Muscle of leg (tissue), 11 donors: ENCODE measurements around the gene HPN. TPM values are rescaled to one million over a fixed set of nuclear protein-coding genes. Genes with fewer than 3 reads are reported as not detected.

Experiments used
- DNase-seq: peaks from one replicate; pipeline ENCODE4 v3.0.0; 2013
- H3K27ac ChIP-seq: one replicate; pipeline ENCODE4 v1.5.1; 2013; ENCODE audit warnings: mild to moderate bottlenecking, low read length, control low read depth
- H3K27me3 ChIP-seq: one replicate; pipeline ENCODE4 v1.6.1; 2013; ENCODE audit warnings: low read length; ENCODE audit not compliant: control insufficient read depth, insufficient read depth
- H3K36me3 ChIP-seq: one replicate; pipeline ENCODE4 v1.6.1; 2013; ENCODE audit warnings: low read length; ENCODE audit not compliant: control insufficient read depth, insufficient read depth
- H3K4me1 ChIP-seq: one replicate; pipeline ENCODE4 v1.6.1; 2013; ENCODE audit warnings: low read length; ENCODE audit not compliant: control insufficient read depth, insufficient read depth
- H3K4me3 ChIP-seq: one replicate; pipeline ENCODE4 v1.5.1; 2013; ENCODE audit warnings: low read length, control low read depth
- H3K9me3 ChIP-seq: replicated peaks from 2 replicates; pipeline ENCODE4 v1.6.1; 2013; ENCODE audit warnings: low read depth, low read length; ENCODE audit not compliant: control insufficient read depth
- WGBS: methylation state at CpG from one replicate; pipeline ENCODE4 v1.1.5; 2013; ENCODE audit warnings: missing lambda C conversion rate; ENCODE audit not compliant: insufficient coverage; 5-methylcytosine and 5-hydroxymethylcytosine counted together
- polyA plus RNA-seq, 8 donors: library from polyadenylated mRNA; unstranded; fragments of 120-200 nt; gene quantifications; one replicate each; pipeline versions ENCODE4 v1.2.1 to v1.2.3, GENCODE V29; 2013; ENCODE audit warnings: inconsistent platforms in 1 of 8, low replicate concordance in 1 of 8; ENCODE audit not compliant: insufficient read length in 8 of 8, insufficient read depth in 1 of 8
- total RNA-seq: library from RNA; stranded (reverse); fragments of 120-200 nt; gene quantifications from one replicate; pipeline ENCODE4 v1.2.4, GENCODE V29; 2013

The HPN gene
- total and polyA plus RNA-seq, 9 donors: 0.13 to 15.6 (median 0.40) TPM; not detected in 1

- 98% methylated on average over 4 of the region's 6 CpGs for WGBS
- no peak overlapping the region for H3K4me3 ChIP-seq
- DNase-seq: no peak
- H3K27ac ChIP-seq: no peak overlapping the region
- H3K27me3 ChIP-seq: peaks cover 2% of the 10 kb centered on the region
- H3K9me3 ChIP-seq: peaks cover 4% of the 10 kb centered on the region
- H3K4me1 ChIP-seq: no peaks in the 10 kb centered on the region
- H3K36me3 ChIP-seq: no peaks in the 10 kb centered on the region
Measured at GRCh38 chr19:35105047-35105410, 63.5 kb downstream of the HPN start.

GRCh38 chr19:35105411-35106290, 64.1 kb downstream of the HPN start:
- Histone ChIP-seq H3K4me3 (no peak overlapping the region), H3K9me3 (peaks cover 4% of the 10 kb centered on the region), H3K27me3 (peaks cover 2% of the 10 kb centered on the region), H3K4me1 (no peaks in the 10 kb centered on the region), H3K27ac (no peak overlapping the region), H3K36me3 (no peaks in the 10 kb centered on the region)
- WGBS: 88% methylated on average over 29 of the region's 30 CpGs
- DNase-seq: no peak

DNA sequence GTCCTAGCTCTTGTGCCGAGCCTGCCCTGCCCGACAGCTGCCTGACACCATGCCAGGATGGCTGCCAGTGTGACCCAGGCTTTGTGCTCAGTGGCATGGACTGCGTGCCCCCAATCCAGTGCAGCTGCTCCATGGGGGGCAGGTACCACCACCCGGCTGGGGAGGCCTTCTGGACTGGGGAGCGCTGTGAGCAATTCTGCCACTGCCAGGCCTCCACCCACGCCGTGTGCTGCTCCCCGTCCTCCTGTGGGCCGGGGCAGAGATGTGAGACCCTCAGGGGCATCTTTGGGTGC, 64.7 kb downstream of the HPN start:
- Histone ChIP-seq H3K27me3 (peaks cover 2% of the 10 kb centered on the region), H3K4me3 (no peak overlapping the region), H3K9me3 (peaks cover 4% of the 10 kb centered on the region), H3K4me1 (no peaks in the 10 kb centered on the region), H3K36me3 (no peaks in the 10 kb centered on the region), H3K27ac (no peak overlapping the region)
- DNase-seq: no peak
- WGBS: 86% methylated on average over 7 of the region's 9 CpGs

DNA sequence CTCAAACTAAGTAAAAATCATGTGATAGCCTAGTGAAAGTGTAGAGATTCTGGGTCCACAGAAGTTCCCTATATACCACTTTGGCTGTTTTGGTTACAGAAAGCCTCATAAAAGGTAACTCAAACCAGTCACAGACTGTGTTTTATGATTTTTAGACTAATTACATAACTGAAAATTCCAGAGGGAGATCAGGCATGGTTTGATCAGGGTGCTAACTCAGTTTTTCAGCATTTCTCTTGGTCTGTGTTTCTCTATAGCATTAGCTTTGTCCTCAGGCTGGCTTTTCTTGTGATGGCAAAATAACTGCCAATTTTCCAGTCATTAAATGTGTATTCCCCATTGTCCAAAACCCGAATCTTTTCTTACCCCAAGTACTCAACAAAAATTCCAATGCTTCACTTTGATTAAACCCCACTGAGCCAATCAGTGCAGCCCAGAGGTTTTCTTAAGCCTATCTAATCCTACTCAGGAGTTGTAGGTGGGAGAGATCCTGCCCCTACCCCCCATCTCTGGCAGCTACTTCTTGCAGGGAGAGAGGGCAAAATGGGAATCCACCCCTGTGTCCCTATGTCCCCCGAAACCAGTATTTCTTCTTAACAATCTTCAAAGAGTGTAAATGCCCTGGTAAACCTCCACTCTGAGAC, 65.5 kb downstream of the HPN start:
- no peaks in the 10 kb centered on the region for H3K4me1 ChIP-seq
- peaks cover 4% of the 10 kb centered on the region for H3K9me3 ChIP-seq
- H3K4me3 ChIP-seq: no peak overlapping the region
- DNase-seq: no peak
- H3K27ac ChIP-seq: no peak overlapping the region
- H3K27me3 ChIP-seq: peaks cover 2% of the 10 kb centered on the region
- H3K36me3 ChIP-seq: no peaks in the 10 kb centered on the region
- WGBS: no CpG with 5 or more reads among the region's 2 CpGs

GRCh38 chr19:35107545-35107944, 66.0 kb downstream of the HPN start:
- Histone ChIP-seq H3K36me3 (no peaks in the 10 kb centered on the region), H3K27me3 (peaks cover 2% of the 10 kb centered on the region), H3K9me3 (peaks cover 4% of the 10 kb centered on the region), H3K4me3 (no peak overlapping the region), H3K4me1 (no peaks in the 10 kb centered on the region), H3K27ac (no peak overlapping the region)
- WGBS: 36% methylated on average over 4 of the region's 5 CpGs
- DNase-seq: no peak

DNA sequence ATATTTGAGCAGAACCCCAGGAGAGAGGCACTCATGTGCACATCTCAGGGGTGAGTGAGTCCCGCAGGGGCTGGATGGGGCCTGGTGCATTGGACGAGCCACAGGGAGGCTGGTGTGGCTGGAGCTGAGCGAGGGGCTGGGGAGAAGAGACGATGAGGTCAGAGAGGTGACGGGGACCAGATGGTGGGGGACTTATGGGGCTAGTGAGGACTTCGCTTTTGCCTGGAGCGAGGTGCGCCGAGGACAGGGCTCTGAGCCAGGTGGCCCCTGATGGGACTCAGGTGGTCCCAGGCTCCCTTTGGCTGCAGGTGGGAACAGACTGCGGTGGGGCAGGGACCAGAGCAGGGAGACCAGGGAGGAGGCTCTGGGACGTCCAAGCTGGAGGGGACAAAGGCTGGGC, 67.2 kb downstream of the HPN start:
- H3K4me3 ChIP-seq: no peak overlapping the region
- no peaks in the 10 kb centered on the region for H3K36me3 ChIP-seq
- 61% methylated on average over 11 of the region's 11 CpGs for WGBS
- H3K4me1 ChIP-seq: no peaks in the 10 kb centered on the region
- DNase-seq: no peak
- peaks cover 4% of the 10 kb centered on the region for H3K9me3 ChIP-seq
- no peak overlapping the region for H3K27ac ChIP-seq
- H3K27me3 ChIP-seq: peaks cover 2% of the 10 kb centered on the region

DNA sequence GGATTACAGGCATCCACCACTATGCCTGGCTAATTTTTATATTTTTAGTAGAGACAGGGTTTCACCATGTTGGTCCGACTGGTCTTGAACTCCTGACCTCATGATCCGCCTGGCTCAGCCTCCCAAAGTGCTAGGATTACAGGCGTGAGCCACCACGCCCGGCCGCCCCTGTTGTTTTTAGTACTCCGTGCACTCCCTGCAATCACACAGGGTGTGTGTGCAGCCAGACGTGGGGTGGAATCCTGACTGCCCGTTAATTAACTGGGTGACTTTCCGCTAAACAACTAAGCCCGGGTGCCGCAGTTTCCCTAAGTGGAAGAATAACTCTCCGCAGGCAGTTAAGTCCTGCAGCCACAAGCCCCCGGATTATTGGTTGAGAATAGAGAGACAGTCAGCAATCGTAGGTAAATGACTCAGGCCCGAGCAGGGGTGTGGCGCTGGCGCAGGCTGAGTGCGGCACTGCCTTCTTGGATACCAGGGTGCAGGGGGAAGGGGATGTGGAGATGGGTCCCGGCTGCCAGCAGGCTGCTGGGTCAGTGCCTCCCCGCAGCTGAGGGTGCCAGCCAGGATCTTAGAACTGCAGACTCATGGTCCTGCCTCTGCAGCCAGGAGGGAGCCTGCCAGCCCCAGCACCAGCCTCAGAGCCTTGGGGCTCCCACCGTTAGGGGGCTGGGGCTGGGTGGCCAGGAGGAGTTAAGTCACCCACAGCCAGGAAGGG, 68.0 kb downstream of the HPN start:
- no peak for DNase-seq
- WGBS: 74% methylated on average over 22 of the region's 22 CpGs

DNA sequence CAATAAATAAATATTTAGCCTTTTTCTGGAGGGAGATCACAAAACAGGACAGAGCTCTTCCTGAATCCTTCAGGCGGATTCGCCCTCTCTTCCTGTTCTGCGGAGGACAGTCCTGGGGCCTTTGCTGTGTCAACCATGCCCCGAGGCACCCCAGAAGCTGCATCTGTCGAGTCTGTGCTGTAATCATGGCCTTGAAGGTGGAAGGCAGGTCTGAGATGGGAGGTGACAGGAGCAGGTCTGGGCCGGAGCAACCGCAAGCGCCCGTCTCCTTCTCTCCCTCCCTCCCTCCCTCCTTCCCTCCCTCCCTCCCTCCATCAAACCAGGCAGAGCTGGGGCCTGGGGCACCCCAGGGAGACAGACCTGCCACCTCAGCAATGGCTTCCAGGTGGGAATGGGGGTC, 69.5 kb downstream of the HPN start:
- Histone ChIP-seq H3K9me3 (peaks cover 4% of the 10 kb centered on the region), H3K27me3 (peaks cover 6% of the 10 kb centered on the region), H3K4me1 (peaks cover 12% of the 10 kb centered on the region), H3K27ac (no peak overlapping the region), H3K36me3 (no peaks in the 10 kb centered on the region), H3K4me3 (no peak overlapping the region)
- no CpG with 5 or more reads among the region's 9 CpGs for WGBS
- no peak for DNase-seq

More for the DNA sequence above, 68.0 kb downstream of the HPN start:
- Histone ChIP-seq H3K4me1 (peaks cover 4% of the 10 kb centered on the region), H3K9me3 (peaks cover 4% of the 10 kb centered on the region), H3K4me3 (no peak overlapping the region), H3K27ac (no peak overlapping the region), H3K36me3 (no peaks in the 10 kb centered on the region), H3K27me3 (peaks cover 2% of the 10 kb centered on the region)

- no peak overlapping the region for H3K4me3 ChIP-seq
- peaks cover 12% of the 10 kb centered on the region for H3K4me1 ChIP-seq
- H3K27me3 ChIP-seq: peaks cover 8% of the 10 kb centered on the region
- no peak for DNase-seq
- WGBS: 67% methylated on average over 8 of the region's 15 CpGs
- H3K36me3 ChIP-seq: no peaks in the 10 kb centered on the region
- H3K9me3 ChIP-seq: no peaks in the 10 kb centered on the region
- H3K27ac ChIP-seq: no peak overlapping the region
Measured at GRCh38 chr19:35112995-35113688, 71.6 kb downstream of the HPN start.
